Neural cell (in vitro differentiated cells): ENCODE results near the gene ATP6V1G3.

ENCODE experiments used
- CTCF ChIP-seq: fragments of 450-650 bp; IDR thresholded peaks from 2 replicates; pipeline ENCODE4 v1.5.1; 2014; ENCODE audit warnings: antibody characterized with exemption, mild to moderate bottlenecking, moderate library complexity; ENCODE audit not compliant: poor library complexity, severe bottlenecking
- EP300 ChIP-seq: fragments of 450-650 bp; conservative IDR thresholded peaks from 2 replicates; pipeline ENCODE4 v1.6.1; 2014; ENCODE audit warnings: antibody characterized with exemption, mild to moderate bottlenecking, moderate library complexity; ENCODE audit not compliant: poor library complexity, severe bottlenecking
- EZH2 ChIP-seq: fragments of 200-600, 300-800 bp; shearing (Covaris generic), sonication (generic); IDR thresholded peaks from 2 replicates; pipeline ENCODE4 v1.6.1; 2014; ENCODE audit warnings: antibody characterized with exemption, low read length, borderline replicate concordance, mild to moderate bottlenecking; ENCODE audit not compliant: insufficient read depth, poor library complexity, severe bottlenecking
- POLR2AphosphoS5 ChIP-seq: IDR thresholded peaks from 2 replicates; pipeline ENCODE4 v1.6.1; 2012
- RAD21 ChIP-seq: fragments of 450-650 bp; conservative IDR thresholded peaks from 2 replicates; pipeline ENCODE4 v1.6.1; 2014; ENCODE audit warnings: antibody characterized with exemption, mild to moderate bottlenecking, moderate library complexity
- REST ChIP-seq: IDR thresholded peaks from 2 replicates; pipeline ENCODE4 v1.6.1; 2012; ENCODE audit warnings: borderline replicate concordance
- SMC3 ChIP-seq: fragments of 450-650 bp; conservative IDR thresholded peaks from 2 replicates; pipeline ENCODE4 v1.6.1; 2014; ENCODE audit warnings: antibody characterized with exemption, mild to moderate bottlenecking, moderate library complexity; ENCODE audit not compliant: poor library complexity
- TAF1 ChIP-seq: IDR thresholded peaks from 2 replicates; pipeline ENCODE4 v1.6.1; 2012; ENCODE audit warnings: low read depth

- TF ChIP-seq CTCF (no peak), EP300 (no peak), RAD21 (no peak), SMC3 (no peak), POLR2AphosphoS5 (no peak), TAF1 (no peak), EZH2 (no peak), REST (no peak)
Observed at GRCh38 chr1:198498881-198499280, 41.6 kb downstream of the ATP6V1G3 start.
